ENCODE measurements around the gene N4BP2.

- TF ChIP-seq CTCF (IDR thresholded peaks at IDR 0.05) (no peak), ZNF281 (CRISPR knock-in tag; IDR thresholded peaks at IDR 0.05) (no peak), TEAD1 (CRISPR knock-in tag; IDR thresholded peaks at IDR 0.05) (no peak), TEAD4 (CRISPR knock-in tag; IDR thresholded peaks at IDR 0.05) (no peak), FOXJ3 (CRISPR knock-in tag; IDR thresholded peaks at IDR 0.05; ENCODE audit: borderline replicate concordance) (no peak), SMAD4 (CRISPR knock-in tag; IDR thresholded peaks at IDR 0.05) (no peak), KAT7 (CRISPR knock-in tag; IDR thresholded peaks at IDR 0.05; ENCODE audit: borderline replicate concordance) (no peak), ZNF317 (CRISPR knock-in tag; IDR thresholded peaks at IDR 0.05; ENCODE audit: borderline replicate concordance, low read depth) (no peak), USF2 (CRISPR knock-in tag; IDR thresholded peaks at IDR 0.05) (no peak), E2F1 (CRISPR knock-in tag; IDR thresholded peaks at IDR 0.05) (no peak), NFYB (CRISPR knock-in tag; conservative IDR thresholded peaks at IDR 0.05; ENCODE audit: low read depth) (no peak)
Measured at GRCh38 chr4:40043786-40044185, 12.9 kb upstream of the N4BP2 start.

All from WTC11 (cell line).